DOHH2 (cell line): ENCODE results near the gene C8G.

Source experiments
- H3F3A ChIP-seq: fragments of 200-600 bp; sonication (generic), shearing (Covaris generic); 2 replicates; pipeline ENCODE4 v1.6.0; 2016; ENCODE audit warnings: antibody characterized with exemption, mild to moderate bottlenecking; ENCODE audit not compliant: control insufficient read depth, insufficient read depth
- H3K27ac ChIP-seq: fragments of 200-600 bp; sonication (generic); 2 replicates; pipeline ENCODE4 v1.5.1; 2014; ENCODE audit warnings: low read depth, mild to moderate bottlenecking, low read length, moderate library complexity
- H3K27me3 ChIP-seq: fragments of 200-600 bp; sonication (generic); 2 replicates; pipeline ENCODE4 v1.6.1; 2014; ENCODE audit warnings: mild to moderate bottlenecking, low read length, mixed read lengths; ENCODE audit not compliant: control insufficient read depth
- H3K36me3 ChIP-seq: fragments of 200-600 bp; sonication (generic); 2 replicates; pipeline ENCODE4 v1.6.1; 2014; ENCODE audit warnings: mild to moderate bottlenecking, low read length, moderate library complexity, mixed read lengths; ENCODE audit not compliant: control insufficient read depth
- H3K4me1 ChIP-seq: fragments of 200-600 bp; sonication (generic); 2 replicates; pipeline ENCODE4 v1.6.1; 2014; ENCODE audit warnings: mild to moderate bottlenecking, low read length, mixed read lengths; ENCODE audit not compliant: control insufficient read depth
- H3K4me2 ChIP-seq: fragments of 200-600 bp; sonication (generic); 2 replicates; pipeline ENCODE4 v1.6.0; 2014; ENCODE audit warnings: mild to moderate bottlenecking, low read length, moderate library complexity
- H3K4me3 ChIP-seq: fragments of 200-600 bp; sonication (generic); 2 replicates; pipeline ENCODE4 v1.5.1; 2014; ENCODE audit warnings: mild to moderate bottlenecking, low read length, mixed read lengths
- H3K79me2 ChIP-seq: fragments of 200-600 bp; sonication (generic); 2 replicates; pipeline ENCODE4 v1.6.1; 2014; ENCODE audit warnings: mild to moderate bottlenecking, low read length, mixed read lengths; ENCODE audit not compliant: control insufficient read depth
- H3K9me2 ChIP-seq: fragments of 200-600 bp; sonication (generic); replicated peaks from 2 replicates; pipeline ENCODE4 v1.6.1; 2014; ENCODE audit warnings: mild to moderate bottlenecking, low read length, mixed read lengths; ENCODE audit not compliant: control insufficient read depth
- H3K9me3 ChIP-seq: fragments of 200-600 bp; sonication (generic); 2 replicates; pipeline ENCODE4 v1.6.1; 2014; ENCODE audit warnings: antibody characterized with exemption, low read length, mixed read lengths; ENCODE audit not compliant: control insufficient read depth, insufficient read depth
- H4K20me1 ChIP-seq: fragments of 200-600 bp; sonication (generic); 2 replicates; pipeline ENCODE4 v1.6.0; 2014; ENCODE audit warnings: low read depth, mild to moderate bottlenecking, antibody characterized with exemption, low read length, moderate library complexity; ENCODE audit not compliant: control insufficient read depth, insufficient read depth
- CTCF ChIP-seq: fragments of 200-600 bp; sonication (generic); IDR thresholded peaks from one replicate; pipeline ENCODE4 v1.5.1; 2014; ENCODE audit warnings: antibody characterized with exemption, mild to moderate bottlenecking, low read depth, low read length; ENCODE audit not compliant: poor library complexity, severe bottlenecking
- EZH2phosphoT487 ChIP-seq: fragments of 200-600 bp; sonication (generic); IDR thresholded peaks from 2 replicates; pipeline ENCODE4 v1.6.1; 2017; ENCODE audit warnings: borderline replicate concordance, mild to moderate bottlenecking, antibody characterized with exemption, low read length, moderate library complexity, mixed read lengths

C8G gene

GRCh38 chr9:136977223-136977622 lies 32.2 kb downstream of the C8G start, which contains the start of gene PTGDS:
PTGDS (plus strand) TSS chr9:136977504; CDS start chr9:136977579, 75 bp downstream.
- no peaks in the 10 kb centered on the region for H3K9me2 ChIP-seq
- H4K20me1 ChIP-seq, result no peaks in the 10 kb centered on the region
- no peak within 1 kb of the TSS for H3K4me3 ChIP-seq
- H3K36me3 ChIP-seq, result no peaks in the 10 kb centered on the region
- no peaks in the 10 kb centered on the region for H3K9me3 ChIP-seq
- H3K79me2 ChIP-seq, result no peaks in the 10 kb centered on the region
- H3F3A ChIP-seq, result no peaks in the 10 kb centered on the region
- TF ChIP-seq CTCF (no peak), EZH2phosphoT487 (no peak)
- no peaks in the 10 kb centered on the region for H3K27me3 ChIP-seq
- no peaks in the 10 kb centered on the region for H3K4me1 ChIP-seq
- H3K4me2 ChIP-seq, result no peak within 1 kb of the TSS
- H3K27ac ChIP-seq, result no peak within 1 kb of the TSS

- H3K27ac ChIP-seq, result no peak overlapping the region
- no peaks in the 10 kb centered on the region for H3F3A ChIP-seq
- H3K4me3 ChIP-seq, result no peak overlapping the region
- no peaks in the 10 kb centered on the region for H3K4me1 ChIP-seq
- no peaks in the 10 kb centered on the region for H3K36me3 ChIP-seq
- no peaks in the 10 kb centered on the region for H3K9me3 ChIP-seq
- H3K4me2 ChIP-seq, result no peak overlapping the region
- no peaks in the 10 kb centered on the region for H3K9me2 ChIP-seq
- H3K27me3 ChIP-seq, result no peaks in the 10 kb centered on the region
- TF ChIP-seq CTCF (no peak), EZH2phosphoT487 (no peak)
- H3K79me2 ChIP-seq, result no peaks in the 10 kb centered on the region
- H4K20me1 ChIP-seq, result no peaks in the 10 kb centered on the region
Observed at GRCh38 chr9:136977649-136978072, 32.6 kb downstream of the C8G start.

- Histone ChIP-seq H3K4me3 (no peak overlapping the region), H3K4me1 (no peaks in the 10 kb centered on the region)
Observed at GRCh38 chr9:136978073-136978864, 33.2 kb downstream of the C8G start.

More at GRCh38 chr9:136978073-136978864, 33.2 kb downstream of the C8G start:
- Histone ChIP-seq H4K20me1 (no peaks in the 10 kb centered on the region), H3K9me3 (no peaks in the 10 kb centered on the region), H3K36me3 (no peaks in the 10 kb centered on the region), H3K27me3 (no peaks in the 10 kb centered on the region), H3K9me2 (no peaks in the 10 kb centered on the region), H3K4me2 (no peak overlapping the region), H3F3A (no peaks in the 10 kb centered on the region), H3K27ac (no peak overlapping the region), H3K79me2 (no peaks in the 10 kb centered on the region)
- TF ChIP-seq CTCF (no peak), EZH2phosphoT487 (no peak)
